Stimulated activated CD4-positive, alpha-beta T cell treated with anti-CD3 and anti-CD28 coated beads, Interleukin-15, amount 100 ng/mL, for 48 hours (primary cell): ENCODE results near the gene FBXL7.

ENCODE experiments used
- DNase-seq, 2 donors: peaks; one replicate each; pipeline ENCODE4 v3.0.0-alpha.2; 2020; ENCODE audit warnings: low read depth in 2 of 2

FBXL7 gene

GRCh38 chr5:15711892-15712291 is 211.9 kb downstream of the FBXL7 start:
- DNase-seq = no peak

- DNase-seq = no peak
Measured at GRCh38 chr5:15715535-15715934, 215.6 kb downstream of the FBXL7 start.

- no peak for DNase-seq
Measured at GRCh38 chr5:15715967-15716366, 216.0 kb downstream of the FBXL7 start.

- no peak for DNase-seq
Measured at GRCh38 chr5:15717001-15717400, 217.0 kb downstream of the FBXL7 start.

GRCh38 chr5:15718421-15719179 is 218.6 kb downstream of the FBXL7 start:
- DNase-seq = no peak

DNA sequence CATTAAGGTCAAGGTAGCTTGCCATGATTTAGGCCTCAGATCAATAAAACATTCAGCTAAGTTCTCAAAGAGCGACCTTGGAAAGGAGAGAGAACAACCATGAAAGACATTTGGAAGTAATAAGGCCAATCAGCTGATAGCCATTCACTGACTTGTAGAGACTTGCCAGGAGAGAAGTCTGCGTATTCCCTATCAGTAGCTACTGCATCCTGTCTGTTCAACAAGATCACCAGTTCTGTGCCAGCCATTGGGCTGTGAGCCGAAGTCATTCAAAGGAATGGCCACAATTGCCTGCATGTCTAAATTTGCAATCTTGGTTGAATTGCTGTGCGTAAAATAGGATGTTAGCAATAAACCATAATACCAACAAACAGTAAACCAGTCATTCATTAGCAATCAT is 219.8 kb downstream of the FBXL7 start:
- DNase-seq = no peak

GRCh38 chr5:15720515-15720914 is 220.5 kb downstream of the FBXL7 start:
- DNase-seq = no peak

DNA sequence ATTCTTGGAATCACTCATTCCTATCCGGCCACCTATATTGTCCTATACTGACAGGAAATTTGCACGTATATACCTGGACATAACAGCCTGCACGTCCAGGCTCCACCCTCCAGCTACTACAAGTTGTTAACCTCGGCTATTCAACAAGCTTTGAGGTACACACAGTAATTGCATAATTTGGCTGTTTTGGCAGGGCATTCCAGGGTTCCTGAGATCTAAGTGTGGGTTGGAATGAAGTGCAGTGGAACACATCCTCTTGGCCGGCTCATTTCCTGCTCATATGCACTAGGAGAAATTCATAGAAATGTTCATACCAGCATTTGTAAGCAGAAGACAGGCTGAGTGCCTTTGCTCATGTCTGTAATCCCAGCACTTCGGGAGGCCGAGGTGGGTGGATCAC is 222.3 kb downstream of the FBXL7 start:
- no peak for DNase-seq

DNA sequence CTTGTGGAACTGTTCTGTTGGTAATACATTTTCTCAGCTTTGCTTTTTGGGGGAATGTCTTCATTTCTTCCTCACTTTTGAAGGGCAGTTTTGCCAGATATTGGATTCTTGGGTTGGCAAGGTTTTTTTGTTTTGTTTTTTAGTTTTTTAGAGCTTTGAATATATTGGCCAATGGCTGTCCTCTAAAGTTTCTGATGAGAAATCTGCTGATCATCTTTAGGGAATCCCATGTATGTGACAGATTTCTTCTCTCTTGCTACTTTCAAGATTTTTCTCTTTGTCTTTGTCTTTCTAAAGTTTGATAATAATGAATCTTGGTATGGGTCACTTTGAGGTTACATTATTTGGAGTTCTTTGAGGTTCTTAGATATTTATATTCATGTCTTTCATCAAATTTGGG is 227.4 kb downstream of the FBXL7 start:
- DNase-seq = no peak

GRCh38 chr5:15728811-15729210 is 228.8 kb downstream of the FBXL7 start:
- no peak for DNase-seq

- DNase-seq = no peak
Measured at GRCh38 chr5:15731699-15732098, 231.7 kb downstream of the FBXL7 start.

DNA sequence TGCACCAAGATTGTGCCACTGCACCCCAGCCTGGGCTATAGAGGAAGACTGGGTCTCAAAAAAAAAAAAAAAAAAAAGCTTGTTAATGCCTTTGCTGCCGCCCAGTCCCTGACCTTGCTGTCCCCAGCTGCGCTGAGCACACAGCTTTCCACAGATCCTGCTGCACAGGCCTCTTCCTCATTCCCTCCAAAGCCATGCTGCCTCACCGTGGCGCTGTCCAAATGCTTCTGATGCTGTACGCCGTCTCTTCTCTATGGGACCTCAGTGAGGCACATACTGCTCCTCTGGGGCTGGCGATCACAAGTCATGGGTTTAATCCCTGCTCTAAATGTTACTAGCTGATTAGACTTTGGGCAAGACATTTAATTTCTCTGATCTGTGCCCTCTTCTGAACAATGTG is 234.1 kb downstream of the FBXL7 start:
- DNase-seq = no peak

DNA sequence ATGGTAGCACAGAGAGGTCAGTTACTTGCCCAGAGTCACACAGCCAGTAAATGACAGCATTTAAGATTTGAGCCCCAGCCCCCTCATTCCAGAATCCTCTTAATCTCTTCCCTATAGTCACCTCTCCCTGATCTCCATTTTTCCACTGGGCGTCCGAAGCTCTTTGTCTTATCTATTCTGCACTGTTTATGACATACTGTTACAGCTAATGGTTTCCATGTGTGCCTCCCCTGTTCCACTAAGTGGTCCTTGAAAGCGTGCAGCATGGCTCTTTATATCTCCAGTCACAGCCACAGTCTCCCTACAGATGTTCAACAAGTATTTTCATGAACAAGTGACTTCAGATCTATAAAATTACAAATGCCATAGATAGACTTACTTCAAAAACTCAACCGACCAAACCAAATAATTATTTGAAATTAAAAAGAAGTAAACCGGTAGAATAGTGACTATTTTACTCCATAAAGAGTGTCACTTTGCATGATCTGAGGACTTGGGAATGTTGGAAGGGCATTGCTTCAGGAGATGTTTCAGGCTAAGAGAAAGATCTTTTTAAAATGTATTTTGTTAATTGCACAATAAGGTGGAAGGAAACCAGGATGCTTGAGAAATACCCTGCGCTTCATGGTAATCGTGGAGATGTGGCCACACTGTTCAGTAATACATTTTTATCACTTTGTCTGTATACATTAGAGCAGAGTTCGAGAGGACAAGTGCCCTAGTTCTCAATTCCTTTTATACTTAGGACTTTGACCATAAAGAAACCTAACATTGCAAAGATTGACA is 237.2 kb downstream of the FBXL7 start:
- DNase-seq = no peak

DNA sequence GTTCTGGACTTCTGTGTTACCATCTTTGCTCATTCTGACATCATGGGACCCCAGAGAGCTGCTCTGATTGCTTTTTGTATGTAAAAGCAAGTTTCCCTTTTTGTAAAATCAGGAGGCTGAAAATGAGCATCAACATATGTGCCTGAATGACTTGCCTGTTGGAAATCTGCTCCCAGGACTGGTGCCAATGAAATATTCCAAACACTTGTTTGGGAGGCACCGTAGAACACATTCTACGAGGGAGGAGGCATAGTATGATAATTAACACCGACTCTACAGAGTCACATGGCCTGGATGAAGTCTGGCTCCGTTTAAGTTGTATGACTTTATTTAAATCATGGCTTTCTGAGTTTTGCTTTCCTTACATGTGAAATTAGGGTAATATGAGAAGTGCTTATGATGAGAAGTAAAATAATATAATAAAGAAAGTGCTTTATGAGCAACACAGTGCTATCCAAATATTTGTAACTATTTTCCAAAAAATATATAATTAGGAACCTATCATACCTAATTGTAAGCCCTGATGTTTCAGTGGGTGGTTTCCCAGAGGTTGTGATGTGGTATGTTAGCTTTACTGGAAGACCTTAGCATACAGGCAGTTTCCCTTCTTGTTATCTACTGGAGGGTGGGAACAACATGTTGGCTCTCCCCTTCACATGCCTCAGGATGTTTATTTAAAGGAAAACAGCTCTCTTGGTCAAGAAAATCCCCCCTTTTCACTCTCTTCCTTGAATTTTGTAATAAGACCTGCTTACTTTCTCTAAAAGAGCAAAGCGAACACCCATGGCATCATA is 238.1 kb downstream of the FBXL7 start:
- no peak for DNase-seq

DNA sequence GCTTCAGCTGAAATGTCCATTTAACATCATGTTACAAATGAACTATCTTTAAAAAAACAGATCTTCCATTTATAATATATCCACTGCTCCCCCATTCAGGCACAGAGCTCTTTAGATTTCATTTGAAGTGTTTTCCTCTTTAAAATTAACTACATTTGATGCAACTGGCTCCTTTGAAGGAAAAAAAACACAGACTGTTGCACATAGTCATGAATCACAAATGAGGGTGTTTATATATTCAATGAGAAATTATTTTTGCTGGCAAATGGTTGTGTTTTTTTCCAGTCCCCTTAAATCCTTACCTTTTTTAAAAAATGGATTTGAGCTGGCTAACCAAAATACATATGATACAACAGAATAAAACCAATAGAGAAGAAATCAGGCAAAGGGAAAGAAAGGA is 240.4 kb downstream of the FBXL7 start:
- DNase-seq = no peak

GRCh38 chr5:15741591-15741990 is 241.6 kb downstream of the FBXL7 start:
- DNase-seq = no peak

DNA sequence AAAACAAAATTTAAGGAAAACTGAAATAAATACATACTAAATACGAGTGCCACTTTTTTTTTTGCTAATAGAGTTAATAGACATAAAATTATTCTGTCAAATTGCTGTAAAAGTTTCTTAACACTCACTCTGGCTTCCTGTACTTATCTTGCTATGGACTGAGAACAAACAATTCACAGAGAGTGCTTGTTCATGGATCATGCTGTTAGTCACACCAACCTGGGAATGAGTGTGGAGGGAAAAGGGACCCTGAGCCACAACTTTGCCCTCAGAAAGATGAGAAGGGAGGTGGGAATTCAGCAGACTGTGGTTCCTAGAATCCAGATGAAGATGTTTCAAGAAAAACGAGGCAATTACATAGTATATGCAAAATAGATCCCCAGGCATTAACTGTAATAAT is 246.9 kb downstream of the FBXL7 start:
- DNase-seq = no peak

DNA sequence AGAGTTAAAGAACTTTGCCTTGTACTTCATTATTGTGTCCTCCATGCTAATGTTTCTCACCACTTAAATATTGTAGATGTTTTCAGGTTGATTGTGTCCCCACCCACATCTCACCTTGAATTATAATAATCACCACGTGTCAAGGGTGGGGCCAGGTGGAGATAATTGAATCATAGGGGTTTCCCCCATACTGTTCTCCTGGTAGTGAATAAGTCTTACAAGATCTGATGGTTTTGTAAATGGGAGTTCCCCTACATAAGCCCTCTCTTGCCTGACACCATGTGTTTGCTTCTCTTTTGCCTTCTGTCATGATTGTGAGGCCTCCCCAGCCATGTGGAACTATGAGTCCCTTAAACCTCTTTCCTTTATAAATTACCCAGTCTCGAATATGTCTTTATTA is 248.3 kb downstream of the FBXL7 start:
- no peak for DNase-seq

- DNase-seq = no peak
Measured at GRCh38 chr5:15752663-15753285, 252.8 kb downstream of the FBXL7 start.

- DNase-seq = no peak
Measured at GRCh38 chr5:15753752-15754151, 253.8 kb downstream of the FBXL7 start.

GRCh38 chr5:15757103-15757502 is 257.1 kb downstream of the FBXL7 start:
- DNase-seq = no peak

GRCh38 chr5:15757619-15758018 is 257.6 kb downstream of the FBXL7 start:
- no peak for DNase-seq
